ENCODE data around the gene GFRA3. TPM values are rescaled to one million over a fixed set of nuclear protein-coding genes. Genes with fewer than 3 reads are reported as not detected.
"Not testable (repeated sequence)": the region's sequence is repeated elsewhere in the genome, so short reads cannot be mapped to it uniquely, and the experiment has no call there.

GFRA3 gene, protein sequence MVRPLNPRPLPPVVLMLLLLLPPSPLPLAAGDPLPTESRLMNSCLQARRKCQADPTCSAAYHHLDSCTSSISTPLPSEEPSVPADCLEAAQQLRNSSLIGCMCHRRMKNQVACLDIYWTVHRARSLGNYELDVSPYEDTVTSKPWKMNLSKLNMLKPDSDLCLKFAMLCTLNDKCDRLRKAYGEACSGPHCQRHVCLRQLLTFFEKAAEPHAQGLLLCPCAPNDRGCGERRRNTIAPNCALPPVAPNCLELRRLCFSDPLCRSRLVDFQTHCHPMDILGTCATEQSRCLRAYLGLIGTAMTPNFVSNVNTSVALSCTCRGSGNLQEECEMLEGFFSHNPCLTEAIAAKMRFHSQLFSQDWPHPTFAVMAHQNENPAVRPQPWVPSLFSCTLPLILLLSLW
- 1 to 10 TPM in 1 of 4 donors, under 1 TPM in 1, not detected in 2; 0.42 to 1.6 TPM for total RNA-seq

DNA sequence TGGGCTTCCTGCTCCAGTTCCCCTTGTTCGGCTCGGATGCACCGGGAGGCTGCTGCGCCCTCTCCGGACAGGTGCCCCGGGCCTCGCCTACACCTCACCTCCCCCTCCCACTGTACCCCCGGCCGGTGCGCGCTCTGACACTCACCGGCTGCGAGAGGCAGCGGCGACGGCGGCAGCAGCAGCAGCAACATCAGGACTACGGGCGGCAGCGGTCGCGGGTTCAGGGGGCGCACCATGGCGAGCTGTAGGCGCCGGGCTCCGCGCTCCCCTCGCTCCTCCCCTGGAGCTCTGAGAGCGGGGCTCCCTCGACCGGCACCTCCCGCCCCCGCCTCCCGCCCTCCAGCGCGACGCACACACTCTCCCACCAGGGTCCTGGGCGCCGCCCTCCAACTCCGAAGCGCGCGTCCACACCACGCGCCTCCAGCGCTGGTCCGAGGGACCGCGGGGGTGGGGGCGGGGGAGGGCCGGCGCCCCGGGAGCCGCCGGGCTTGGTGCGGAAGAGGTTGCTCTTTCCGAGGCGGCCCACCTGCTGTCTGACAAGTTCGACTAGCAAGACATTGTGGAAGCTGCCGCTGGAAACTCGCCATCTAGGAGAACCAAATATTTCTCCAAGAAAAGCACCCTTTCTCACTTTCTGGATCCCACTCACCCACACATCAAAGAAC is at the start of gene GFRA3:
TSS of gene GFRA3 (minus strand) at position 433 of the 665 bp plus-strand sequence. CDS start at position 236, 197 bp downstream.
- WGBS, 2 donors: 5 to 6% methylated on average over 22 to 36 of the region's 62 CpGs
- no peak for TF ChIP-seq POLR2A (IDR thresholded peaks at IDR 0.05)
- TF ChIP-seq, protein P1, sequence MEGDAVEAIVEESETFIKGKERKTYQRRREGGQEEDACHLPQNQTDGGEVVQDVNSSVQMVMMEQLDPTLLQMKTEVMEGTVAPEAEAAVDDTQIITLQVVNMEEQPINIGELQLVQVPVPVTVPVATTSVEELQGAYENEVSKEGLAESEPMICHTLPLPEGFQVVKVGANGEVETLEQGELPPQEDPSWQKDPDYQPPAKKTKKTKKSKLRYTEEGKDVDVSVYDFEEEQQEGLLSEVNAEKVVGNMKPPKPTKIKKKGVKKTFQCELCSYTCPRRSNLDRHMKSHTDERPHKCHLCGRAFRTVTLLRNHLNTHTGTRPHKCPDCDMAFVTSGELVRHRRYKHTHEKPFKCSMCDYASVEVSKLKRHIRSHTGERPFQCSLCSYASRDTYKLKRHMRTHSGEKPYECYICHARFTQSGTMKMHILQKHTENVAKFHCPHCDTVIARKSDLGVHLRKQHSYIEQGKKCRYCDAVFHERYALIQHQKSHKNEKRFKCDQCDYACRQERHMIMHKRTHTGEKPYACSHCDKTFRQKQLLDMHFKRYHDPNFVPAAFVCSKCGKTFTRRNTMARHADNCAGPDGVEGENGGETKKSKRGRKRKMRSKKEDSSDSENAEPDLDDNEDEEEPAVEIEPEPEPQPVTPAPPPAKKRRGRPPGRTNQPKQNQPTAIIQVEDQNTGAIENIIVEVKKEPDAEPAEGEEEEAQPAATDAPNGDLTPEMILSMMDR (IDR thresholded peaks at IDR 0.05): no peak
- intact Hi-C loops (cut with DNase I; ENCODE audit: low total_unique reads): no loop called here
- DNase-seq (ENCODE audit: low spot score in 2 of 2): no peak
- H3K4me3 ChIP-seq (ENCODE audit: low read depth, poor library complexity, severe bottlenecking): no peak within 1 kb of the TSS

DNA sequence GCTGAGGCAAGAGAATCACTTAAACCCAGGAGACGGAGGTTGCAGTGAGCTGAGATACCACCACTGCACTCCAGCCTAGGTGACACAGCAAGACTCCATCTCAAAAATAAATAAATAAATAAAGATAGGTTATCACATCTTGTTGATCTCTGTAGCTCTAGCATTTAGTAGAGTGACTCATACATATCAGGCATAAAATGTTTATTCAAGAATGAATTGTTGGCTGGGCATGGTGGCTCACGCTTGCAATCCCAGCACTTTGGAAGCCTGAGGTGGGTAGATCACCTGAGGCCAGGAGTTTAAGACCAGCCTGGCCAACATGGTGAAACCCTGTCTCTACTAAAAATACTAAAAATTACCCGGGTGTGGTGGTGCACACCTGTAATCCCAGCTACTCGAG is 43.8 kb upstream of the GFRA3 start:
- intact Hi-C loops (cut with DNase I; ENCODE audit: low total_unique reads); H3K4me3 ChIP-seq (ENCODE audit: low read depth, poor library complexity, severe bottlenecking): not testable (repeated sequence)
- 93 to 94% methylated on average over 4 of the region's 4 CpGs for WGBS, 2 donors
- DNase-seq (ENCODE audit: low spot score in 2 of 2): peak in 1 of 2 donors; percentile 23

DNA sequence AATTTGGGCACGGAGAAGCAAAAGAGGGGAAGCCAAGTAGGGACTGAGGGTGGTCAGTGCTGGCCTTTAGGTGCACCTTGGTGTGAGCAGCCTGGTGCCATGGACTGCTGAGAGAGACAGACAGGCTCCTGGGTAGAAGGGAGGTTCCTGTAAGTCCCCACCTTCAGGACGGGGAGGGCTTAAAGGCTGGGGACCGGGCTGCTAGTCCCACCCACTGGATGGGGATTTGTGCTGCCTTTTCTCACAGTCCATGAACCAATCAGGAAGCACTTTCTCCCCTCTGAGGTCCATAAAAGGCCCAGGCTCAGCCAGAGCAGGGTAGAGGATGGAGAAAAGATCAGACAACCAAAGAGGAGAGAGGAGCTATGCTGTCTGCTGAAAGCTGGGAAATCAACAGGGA is 41.9 kb upstream of the GFRA3 start:
- DNase-seq (ENCODE audit: low spot score in 2 of 2): peak in 1 of 2 donors; percentile 70
- intact Hi-C loops (cut with DNase I; ENCODE audit: low total_unique reads): no loop called here
- 76 to 88% methylated on average over 3 of the region's 3 CpGs for WGBS, 2 donors
- TF ChIP-seq, protein P1 (IDR thresholded peaks at IDR 0.05): no peak
- TF ChIP-seq POLR2A (IDR thresholded peaks at IDR 0.05): no peak
- H3K4me3 ChIP-seq (ENCODE audit: low read depth, poor library complexity, severe bottlenecking): no peak overlapping the region

DNA sequence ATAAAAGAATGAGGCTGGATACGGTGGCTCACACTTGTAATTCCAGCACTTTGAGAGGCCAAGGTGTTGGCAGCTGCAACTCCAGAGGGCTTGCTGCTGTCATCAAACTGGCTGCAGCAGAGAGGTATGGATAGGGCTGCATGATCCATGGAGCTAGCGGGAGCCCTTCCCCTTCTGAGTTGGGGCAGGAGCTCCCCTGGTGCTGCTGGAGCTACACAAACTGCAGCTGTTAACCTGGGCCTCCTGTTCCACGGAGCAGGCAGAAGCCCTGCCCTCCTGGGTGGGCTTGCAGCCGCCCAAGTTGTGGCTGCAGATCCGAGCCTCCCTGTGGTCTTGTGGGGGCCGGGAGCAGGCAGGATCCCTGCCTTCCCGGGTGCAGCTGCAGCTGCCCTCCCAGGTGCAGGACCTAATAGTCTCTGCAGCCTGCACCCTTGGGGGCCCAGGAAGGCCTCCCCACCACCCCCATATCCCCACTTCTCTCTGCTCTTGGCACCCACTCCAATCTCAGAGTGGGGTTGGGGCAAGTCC is 41.4 kb upstream of the GFRA3 start:
- TF ChIP-seq, protein P1 (IDR thresholded peaks at IDR 0.05): no peak
- TF ChIP-seq POLR2A (IDR thresholded peaks at IDR 0.05): no peak
- peak in 1 of 2 donors; percentile 53 for DNase-seq (ENCODE audit: low spot score in 2 of 2)
- intact Hi-C loops (cut with DNase I; ENCODE audit: low total_unique reads): no loop called here
- H3K4me3 ChIP-seq (ENCODE audit: low read depth, poor library complexity, severe bottlenecking): no peak overlapping the region
- 91 to 92% methylated on average over 6 to 7 of the region's 7 CpGs for WGBS, 2 donors

DNA sequence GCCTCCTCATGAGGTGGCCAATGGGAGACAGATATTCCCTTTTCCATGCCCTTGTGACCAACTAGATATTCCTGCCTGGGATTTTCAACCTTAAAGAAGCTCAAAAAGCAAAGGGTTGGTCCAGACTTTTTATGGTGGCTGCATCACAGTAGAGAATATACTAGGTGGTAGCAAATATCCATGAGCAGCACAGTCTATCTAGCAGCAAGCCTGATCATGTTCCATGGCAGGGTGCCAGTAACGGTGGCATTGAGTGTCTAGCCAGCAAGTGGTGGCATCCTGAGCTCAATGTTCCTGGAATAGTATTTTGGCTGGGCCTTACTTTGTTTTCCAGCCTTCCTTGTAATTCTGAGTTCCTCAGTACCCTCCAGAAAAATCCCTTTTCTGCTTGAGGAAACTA is 31.4 kb upstream of the GFRA3 start:
- no peak overlapping the region for H3K4me3 ChIP-seq (ENCODE audit: low read depth, poor library complexity, severe bottlenecking)
- peak; percentile 20 to 81 for DNase-seq (ENCODE audit: low spot score in 2 of 2)
- intact Hi-C loops (cut with DNase I; ENCODE audit: low total_unique reads): no loop called here
- WGBS, 2 donors: 40 to 46% methylated on average over 1 of the region's 1 CpG
- no peak for TF ChIP-seq POLR2A (IDR thresholded peaks at IDR 0.05)
- TF ChIP-seq, protein P1 (IDR thresholded peaks at IDR 0.05): no peak

DNA sequence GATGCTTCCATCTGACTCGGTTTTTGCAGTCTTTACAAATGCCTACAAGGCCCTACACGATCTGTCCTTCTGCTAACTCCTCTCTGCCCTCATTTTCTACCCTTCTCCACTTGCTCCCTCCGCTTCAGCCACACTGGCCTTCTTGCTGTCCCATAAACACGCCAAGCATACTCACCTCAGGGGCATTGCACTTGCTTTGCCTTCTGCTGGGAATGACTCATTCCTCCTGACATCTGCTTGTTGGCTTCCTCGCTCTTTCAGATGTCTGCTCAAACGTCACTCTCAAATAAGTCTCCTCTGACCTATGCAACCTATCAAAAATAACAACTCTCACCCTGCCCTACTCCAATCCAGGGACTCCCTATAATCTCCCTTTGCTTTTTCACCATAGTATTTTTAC is 29.0 kb upstream of the GFRA3 start:
- no peak for TF ChIP-seq POLR2A (IDR thresholded peaks at IDR 0.05)
- TF ChIP-seq, protein P1 (IDR thresholded peaks at IDR 0.05): no peak

More for the DNA sequence above, 29.0 kb upstream of the GFRA3 start:
- no peak overlapping the region for H3K4me3 ChIP-seq (ENCODE audit: low read depth, poor library complexity, severe bottlenecking)
- peak in 1 of 2 donors; percentile 20 for DNase-seq (ENCODE audit: low spot score in 2 of 2)
- intact Hi-C loops (cut with DNase I; ENCODE audit: low total_unique reads): no loop called here
- 78 to 84% methylated on average over 6 of the region's 6 CpGs for WGBS, 2 donors
